ENCODE data around the gene ADNP.

Gene ADNP

DNA sequence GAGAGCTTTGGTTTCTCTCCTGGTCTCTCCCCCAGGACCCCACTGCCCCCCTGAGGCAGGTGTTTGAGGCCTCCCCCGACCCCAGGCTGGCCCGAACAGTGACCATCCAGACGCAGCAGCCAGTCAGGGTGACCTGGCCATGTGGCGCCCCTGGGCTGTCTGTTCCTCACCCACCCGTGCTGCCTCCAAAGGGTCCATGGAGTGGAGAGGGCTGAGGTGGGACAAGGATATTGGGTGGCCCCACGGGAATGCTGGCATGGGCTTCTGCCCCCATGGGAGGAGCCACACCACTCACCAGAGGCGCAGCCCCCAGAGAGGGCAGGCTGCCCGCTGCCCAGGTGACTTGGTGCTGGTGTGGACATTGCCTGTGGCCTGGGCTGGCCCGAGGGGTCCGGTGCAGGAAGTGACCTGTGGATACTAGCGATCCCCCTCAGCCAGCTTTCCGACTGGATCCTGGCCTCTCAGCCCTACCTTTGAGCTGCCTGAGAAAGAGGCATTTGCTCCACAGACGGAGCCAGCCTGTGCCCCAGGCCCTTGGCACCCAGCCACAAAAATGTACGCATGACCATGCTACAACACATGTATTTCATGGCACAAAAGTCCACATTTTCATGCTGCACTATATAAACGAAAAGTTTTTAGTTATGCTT is 85.5 kb downstream of the ADNP start:
- no peak for DNase-seq

DNA sequence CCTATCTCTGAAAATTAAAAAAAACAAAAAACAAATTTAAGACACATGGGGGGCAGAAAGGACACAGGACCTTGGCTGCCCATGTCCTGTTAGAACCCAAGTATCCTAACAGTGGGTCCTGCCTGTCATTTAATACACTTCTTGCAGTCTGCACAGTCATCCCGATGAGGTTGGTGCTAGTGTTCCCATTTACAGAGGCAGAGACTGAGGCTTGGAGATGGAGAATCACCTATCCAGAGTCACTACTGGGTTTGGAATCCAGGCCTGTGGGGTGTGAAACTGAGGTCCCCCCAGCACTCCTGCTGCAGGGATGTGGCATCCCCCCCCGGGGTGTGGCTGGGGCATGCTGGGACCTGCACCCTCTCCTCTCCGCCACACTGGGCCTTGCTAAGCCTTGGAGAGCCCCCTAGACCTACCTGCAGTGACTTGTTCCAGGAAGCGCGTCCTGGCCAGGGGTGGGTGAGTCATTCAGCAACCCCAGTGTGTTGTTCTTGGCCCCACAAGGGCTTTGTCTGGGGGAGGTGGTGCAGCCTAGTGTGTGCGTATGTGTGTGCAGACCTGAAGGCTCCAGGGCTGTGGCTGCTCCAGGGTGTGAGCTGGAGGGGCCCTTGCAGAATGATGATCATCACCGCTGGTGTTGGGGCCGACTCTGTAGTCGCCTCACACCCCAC is 86.7 kb downstream of the ADNP start:
- no peak for DNase-seq

DNA sequence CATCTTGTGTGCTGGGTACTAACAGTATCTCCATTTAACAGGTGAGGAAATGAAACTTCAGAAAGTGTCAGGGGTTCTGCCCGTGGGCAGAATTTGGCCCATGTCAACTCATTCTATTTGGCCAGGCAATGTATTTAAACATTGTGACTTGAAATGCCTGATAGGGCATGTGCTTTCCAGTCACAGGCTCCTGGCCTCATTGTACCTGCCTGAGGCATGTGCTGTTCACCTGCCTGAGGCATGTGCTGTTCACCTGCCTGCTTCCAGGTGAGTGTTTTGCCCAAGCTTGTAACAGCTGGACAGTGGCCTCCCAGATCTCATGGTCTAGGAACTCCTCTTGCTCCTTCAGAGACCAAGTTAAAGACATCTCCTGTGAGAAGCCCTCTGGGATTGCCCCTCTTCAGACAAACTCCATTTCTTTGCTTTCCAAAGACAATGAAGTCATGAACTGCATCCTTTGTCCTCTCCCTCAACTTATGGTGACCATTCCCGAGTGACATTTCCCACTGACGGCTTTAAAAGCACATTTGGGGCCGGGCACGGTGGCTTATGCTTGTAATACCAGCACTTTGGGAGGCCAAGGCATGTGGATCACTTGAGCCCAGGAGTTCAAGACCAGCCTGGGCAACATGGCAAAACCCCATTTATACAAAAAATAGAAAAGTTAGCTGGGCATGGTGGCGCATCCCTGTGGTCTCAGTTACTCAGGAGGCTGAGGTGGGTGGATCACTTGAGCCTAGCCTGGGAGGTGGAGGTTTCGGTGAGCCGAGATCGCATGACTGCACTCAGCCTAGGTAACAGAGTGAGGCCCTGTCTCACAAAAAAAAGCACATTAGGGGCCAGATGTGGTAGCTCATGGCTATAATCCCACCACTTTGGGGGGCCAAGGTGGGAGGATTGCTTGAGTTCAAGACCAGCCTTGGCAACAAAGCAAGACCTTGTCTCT is 87.6 kb downstream of the ADNP start:
- no peak for DNase-seq

DNA sequence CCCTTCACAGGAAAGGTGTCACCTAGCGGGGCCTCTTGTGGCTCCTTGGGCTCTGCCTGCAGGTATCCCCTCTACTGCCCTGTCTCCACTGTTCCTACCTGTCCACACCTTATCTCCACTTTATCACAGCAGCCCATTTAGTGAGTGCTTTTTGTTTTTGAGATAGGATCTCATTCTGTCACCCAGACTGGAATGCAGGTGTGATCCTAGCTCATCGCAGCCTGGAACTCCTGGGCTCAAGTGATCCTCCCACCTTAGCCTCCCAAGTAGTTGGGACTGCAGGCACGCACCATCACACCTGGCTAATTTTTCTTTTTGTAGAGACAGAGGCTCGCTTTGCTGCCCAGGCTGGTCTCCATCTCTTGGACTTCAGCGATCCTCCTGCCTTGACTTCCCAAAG is 88.4 kb downstream of the ADNP start:
- no peak for DNase-seq
